Nephron progenitor cell (in vitro differentiated cells): ENCODE data around the gene THEM5.
"Not testable (repeated sequence)": the region's sequence is repeated elsewhere in the genome, so short reads cannot be mapped to it uniquely, and the experiment has no call there.

Source experiments
- DNase-seq: peaks from one replicate; pipeline ENCODE4 v3.0.0; 2021
- H3K27ac Mint-ChIP-seq: 2 replicates; pipeline ENCODE4 v1.8.0; 2021; ENCODE audit warnings: mild to moderate bottlenecking, moderate library complexity, mixed read lengths
- H3K27me3 Mint-ChIP-seq: 2 replicates; pipeline ENCODE4 v1.8.0; 2021; ENCODE audit warnings: mild to moderate bottlenecking, low read depth, mixed read lengths; ENCODE audit not compliant: poor library complexity
- H3K36me3 Mint-ChIP-seq: 2 replicates; pipeline ENCODE4 v1.8.0; 2021; ENCODE audit warnings: low read depth, mixed read lengths
- H3K4me1 Mint-ChIP-seq: 2 replicates; pipeline ENCODE4 v1.8.0; 2021; ENCODE audit warnings: mixed read lengths
- H3K4me3 Mint-ChIP-seq: 2 replicates; pipeline ENCODE4 v1.8.0; 2021; ENCODE audit warnings: mild to moderate bottlenecking, moderate library complexity, mixed read lengths
- H3K9me3 Mint-ChIP-seq: 2 replicates; pipeline ENCODE4 v1.8.0; 2021; ENCODE audit warnings: mild to moderate bottlenecking, moderate library complexity, mixed read lengths
- CTCF ChIP-seq: fragments of 200-600 bp; sonication (generic); IDR thresholded peaks from 2 replicates; pipeline ENCODE4 v1.5.0; 2021; ENCODE audit warnings: antibody characterized with exemption

Gene THEM5

GRCh38 chr1:151853411-151853943 is at the start of gene THEM5:
THEM5 (minus strand) TSS chr1:151853712; CDS start chr1:151853565, 147 bp downstream.
- Mint-ChIP-seq H3K4me1 (no peaks in the 10 kb centered on the region), H3K27me3 (peaks cover 32% of the 10 kb centered on the region), H3K4me3 (no peak within 1 kb of the TSS), H3K9me3 (no peaks in the 10 kb centered on the region), H3K27ac (no peak within 1 kb of the TSS), H3K36me3 (no peaks in the 10 kb centered on the region)
- DNase-seq = no peak
- no peak for TF ChIP-seq CTCF

GRCh38 chr1:151902858-151903257 is 49.3 kb upstream of the THEM5 start:
- Mint-ChIP-seq H3K4me3 (no peak overlapping the region), H3K4me1 (peaks cover 10% of the 10 kb centered on the region), H3K27ac (no peak overlapping the region), H3K36me3 (peaks cover 92% of the 10 kb centered on the region), H3K27me3 (no peaks in the 10 kb centered on the region), H3K9me3 (peaks cover 88% of the 10 kb centered on the region)
- TF ChIP-seq CTCF = no peak
- no peak for DNase-seq

GRCh38 chr1:151900804-151901203 is 47.3 kb upstream of the THEM5 start:
- Mint-ChIP-seq H3K4me1 (peaks cover 13% of the 10 kb centered on the region), H3K9me3 (peaks cover 71% of the 10 kb centered on the region), H3K36me3 (peaks cover 81% of the 10 kb centered on the region)
- H3K4me3 Mint-ChIP-seq, H3K27me3 Mint-ChIP-seq, DNase-seq, H3K27ac Mint-ChIP-seq: not testable (repeated sequence)

GRCh38 chr1:151898519-151898991 is 45.0 kb upstream of the THEM5 start:
- no peak for DNase-seq
- Mint-ChIP-seq H3K4me1 (peaks cover 13% of the 10 kb centered on the region), H3K36me3 (peaks cover 81% of the 10 kb centered on the region), H3K9me3 (peaks cover 50% of the 10 kb centered on the region), H3K27me3 (no peaks in the 10 kb centered on the region), H3K4me3 (no peak overlapping the region), H3K27ac (no peak overlapping the region)
- TF ChIP-seq CTCF = no peak

- peaks cover 13% of the 10 kb centered on the region for H3K4me1 Mint-ChIP-seq
- H3K9me3 Mint-ChIP-seq = peaks cover 45% of the 10 kb centered on the region
- no peaks in the 10 kb centered on the region for H3K27me3 Mint-ChIP-seq
- no peak overlapping the region for H3K27ac Mint-ChIP-seq
- H3K4me3 Mint-ChIP-seq = no peak overlapping the region
- DNase-seq = no peak
- no peak for TF ChIP-seq CTCF
- H3K36me3 Mint-ChIP-seq = peaks cover 81% of the 10 kb centered on the region
Observed at GRCh38 chr1:151897991-151898431, 44.5 kb upstream of the THEM5 start.

- DNase-seq = no peak
- no peaks in the 10 kb centered on the region for H3K9me3 Mint-ChIP-seq
- H3K27ac Mint-ChIP-seq = no peak overlapping the region
- H3K4me3 Mint-ChIP-seq = no peak overlapping the region
- H3K4me1 Mint-ChIP-seq = peaks cover 8% of the 10 kb centered on the region
- no peak for TF ChIP-seq CTCF
- H3K27me3 Mint-ChIP-seq = no peaks in the 10 kb centered on the region
- H3K36me3 Mint-ChIP-seq = peaks cover 66% of the 10 kb centered on the region
Observed at GRCh38 chr1:151893176-151893924, 39.8 kb upstream of the THEM5 start.
